Measurements from ENCODE around the gene ZSCAN5A. TPM values are rescaled to one million over a fixed set of nuclear protein-coding genes. Genes with fewer than 3 reads are reported as not detected.

Gene ZSCAN5A
- total and polyA plus RNA-seq, 9 of the 15 experiments (the other 6 are each of a cell fraction or from before 2014, with no cell fraction given), result 5.8 to 15.3 (median 11.8) TPM

DNA sequence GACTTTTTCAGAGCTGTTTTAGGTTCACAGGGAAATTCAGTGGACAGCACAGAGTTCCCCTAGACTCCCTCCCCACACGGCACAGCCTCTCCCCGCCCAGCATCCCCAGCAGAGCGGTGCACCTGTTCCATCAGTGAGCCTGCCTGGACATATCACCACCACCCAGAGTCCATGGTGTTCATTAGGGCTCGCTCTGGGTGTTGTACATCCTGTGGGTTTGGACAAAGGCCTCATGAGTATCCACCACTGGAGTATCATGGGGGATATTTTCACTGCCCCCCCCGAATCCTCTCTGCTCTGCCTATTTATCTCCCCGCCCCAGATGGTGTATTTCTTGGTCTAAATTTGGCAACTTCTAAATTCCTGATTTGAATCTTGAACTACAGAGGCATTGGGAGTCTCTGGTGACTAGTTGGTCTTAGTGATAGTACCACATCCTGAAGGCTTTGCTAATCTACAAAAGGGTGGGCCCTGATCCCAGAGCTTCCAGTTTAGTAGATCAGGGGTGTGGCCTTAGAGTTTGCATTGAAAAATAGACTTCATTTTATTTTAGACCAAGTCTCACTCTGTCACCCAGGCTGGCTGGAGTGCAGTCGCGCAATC lies 65.8 kb downstream of the ZSCAN5A start (continued):
- TF ChIP-seq EP300 (IDR thresholded peaks at IDR 0.05; ENCODE audit: low read length) (peak; percentile 74; the same call in 1 of the 2 replicates), STAT5A (IDR thresholded peaks at IDR 0.05; ENCODE audit: borderline replicate concordance, low read length) (peak; percentile 45; the same call in 1 of the 2 replicates), TAL1 (IDR thresholded peaks at IDR 0.05) (peak; percentile 87), ZNF584 (CRISPR knock-in tag; IDR thresholded peaks at IDR 0.05; ENCODE audit: low read depth) (peak; percentile 33; the same call in 1 of the 2 replicates), LEF1 (IDR thresholded peaks at IDR 0.05) (peak; percentile 45; the same call in 1 of the 2 replicates), LCOR (CRISPR knock-in tag; IDR thresholded peaks at IDR 0.05) (peak; percentile 59), CBFA2T2 (conservative IDR thresholded peaks at IDR 0.05) (peak; percentile 89), ZKSCAN8 (CRISPR knock-in tag; IDR thresholded peaks at IDR 0.05) (peak; percentile 83; the same call in 1 of the 2 replicates), SMARCC2 (IDR thresholded peaks at IDR 0.05; ENCODE audit: low read depth) (0 out of 2 replicates have a peak, but pooled peaks have one; percentile 55), CBFA2T3 (IDR thresholded peaks at IDR 0.05) (peak; percentile 93), MTA2 (IDR thresholded peaks at IDR 0.05; ENCODE audit: low read depth) (peak; percentile 68), HDAC3 (IDR thresholded peaks at IDR 0.05; ENCODE audit: borderline replicate concordance, partially characterized antibody) (peak; percentile 75), MBD2 (IDR thresholded peaks at IDR 0.05; ENCODE audit: borderline replicate concordance, low read depth) (0 out of 2 replicates have a peak, but pooled peaks have one; percentile 36), SMAD4 (CRISPR knock-in tag; conservative IDR thresholded peaks at IDR 0.05) (peak; percentile 69), ZFX (CRISPR knock-in tag; IDR thresholded peaks at IDR 0.05) (peak; percentile 45; the same call in 1 of the 2 replicates), MEF2D (tag; conservative IDR thresholded peaks at IDR 0.05; ENCODE audit: low read depth) (peak; percentile 96), ETV5 (CRISPR knock-in tag; IDR thresholded peaks at IDR 0.05; ENCODE audit: low read depth) (peak; percentile 82), NFIC (IDR thresholded peaks at IDR 0.05) (peak; percentile 78), DMBX1 (CRISPR knock-in tag; IDR thresholded peaks at IDR 0.05; ENCODE audit: borderline replicate concordance) (peak; percentile 55; the same call in 1 of the 2 replicates), HDAC1 (IDR thresholded peaks at IDR 0.05) (0 out of 4 replicates have a peak, but pooled peaks of 1 of the 2 experiments have one; percentile 31)
- TF ChIP-seq, protein P1, sequence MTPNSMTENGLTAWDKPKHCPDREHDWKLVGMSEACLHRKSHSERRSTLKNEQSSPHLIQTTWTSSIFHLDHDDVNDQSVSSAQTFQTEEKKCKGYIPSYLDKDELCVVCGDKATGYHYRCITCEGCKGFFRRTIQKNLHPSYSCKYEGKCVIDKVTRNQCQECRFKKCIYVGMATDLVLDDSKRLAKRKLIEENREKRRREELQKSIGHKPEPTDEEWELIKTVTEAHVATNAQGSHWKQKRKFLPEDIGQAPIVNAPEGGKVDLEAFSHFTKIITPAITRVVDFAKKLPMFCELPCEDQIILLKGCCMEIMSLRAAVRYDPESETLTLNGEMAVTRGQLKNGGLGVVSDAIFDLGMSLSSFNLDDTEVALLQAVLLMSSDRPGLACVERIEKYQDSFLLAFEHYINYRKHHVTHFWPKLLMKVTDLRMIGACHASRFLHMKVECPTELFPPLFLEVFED (CRISPR knock-in tag; conservative IDR thresholded peaks at IDR 0.05), result 0 out of 2 replicates have a peak, but pooled peaks have one; percentile 8
- TF ChIP-seq, protein P2, sequence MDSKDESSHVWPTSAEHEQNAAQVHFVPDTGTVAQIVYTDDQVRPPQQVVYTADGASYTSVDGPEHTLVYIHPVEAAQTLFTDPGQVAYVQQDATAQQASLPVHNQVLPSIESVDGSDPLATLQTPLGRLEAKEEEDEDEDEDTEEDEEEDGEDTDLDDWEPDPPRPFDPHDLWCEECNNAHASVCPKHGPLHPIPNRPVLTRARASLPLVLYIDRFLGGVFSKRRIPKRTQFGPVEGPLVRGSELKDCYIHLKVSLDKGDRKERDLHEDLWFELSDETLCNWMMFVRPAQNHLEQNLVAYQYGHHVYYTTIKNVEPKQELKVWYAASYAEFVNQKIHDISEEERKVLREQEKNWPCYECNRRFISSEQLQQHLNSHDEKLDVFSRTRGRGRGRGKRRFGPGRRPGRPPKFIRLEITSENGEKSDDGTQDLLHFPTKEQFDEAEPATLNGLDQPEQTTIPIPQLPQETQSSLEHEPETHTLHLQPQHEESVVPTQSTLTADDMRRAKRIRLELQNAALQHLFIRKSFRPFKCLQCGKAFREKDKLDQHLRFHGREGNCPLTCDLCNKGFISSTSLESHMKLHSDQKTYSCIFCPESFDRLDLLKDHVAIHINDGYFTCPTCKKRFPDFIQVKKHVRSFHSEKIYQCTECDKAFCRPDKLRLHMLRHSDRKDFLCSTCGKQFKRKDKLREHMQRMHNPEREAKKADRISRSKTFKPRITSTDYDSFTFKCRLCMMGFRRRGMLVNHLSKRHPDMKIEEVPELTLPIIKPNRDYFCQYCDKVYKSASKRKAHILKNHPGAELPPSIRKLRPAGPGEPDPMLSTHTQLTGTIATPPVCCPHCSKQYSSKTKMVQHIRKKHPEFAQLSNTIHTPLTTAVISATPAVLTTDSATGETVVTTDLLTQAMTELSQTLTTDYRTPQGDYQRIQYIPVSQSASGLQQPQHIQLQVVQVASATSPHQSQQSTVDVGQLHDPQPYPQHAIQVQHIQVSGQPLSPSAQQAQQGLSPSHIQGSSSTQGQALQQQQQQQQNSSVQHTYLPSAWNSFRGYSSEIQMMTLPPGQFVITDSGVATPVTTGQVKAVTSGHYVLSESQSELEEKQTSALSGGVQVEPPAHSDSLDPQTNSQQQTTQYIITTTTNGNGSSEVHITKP (IDR thresholded peaks at IDR 0.05; ENCODE audit: partially characterized antibody), result peak; percentile 16
- TF ChIP-seq, protein P3, sequence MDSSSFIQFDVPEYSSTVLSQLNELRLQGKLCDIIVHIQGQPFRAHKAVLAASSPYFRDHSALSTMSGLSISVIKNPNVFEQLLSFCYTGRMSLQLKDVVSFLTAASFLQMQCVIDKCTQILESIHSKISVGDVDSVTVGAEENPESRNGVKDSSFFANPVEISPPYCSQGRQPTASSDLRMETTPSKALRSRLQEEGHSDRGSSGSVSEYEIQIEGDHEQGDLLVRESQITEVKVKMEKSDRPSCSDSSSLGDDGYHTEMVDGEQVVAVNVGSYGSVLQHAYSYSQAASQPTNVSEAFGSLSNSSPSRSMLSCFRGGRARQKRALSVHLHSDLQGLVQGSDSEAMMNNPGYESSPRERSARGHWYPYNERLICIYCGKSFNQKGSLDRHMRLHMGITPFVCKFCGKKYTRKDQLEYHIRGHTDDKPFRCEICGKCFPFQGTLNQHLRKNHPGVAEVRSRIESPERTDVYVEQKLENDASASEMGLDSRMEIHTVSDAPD (CRISPR knock-in tag; IDR thresholded peaks at IDR 0.05), result peak; percentile 54; the same call in 1 of the 2 replicates

Measured in K562 (cell line).